ENCODE data around the gene PRMT7. TPM values are rescaled to one million over a fixed set of nuclear protein-coding genes. Genes with fewer than 3 reads are reported as not detected.

The PRMT7 gene
- total RNA-seq, 1 donor from 2014 or later = 71.9 TPM

DNA sequence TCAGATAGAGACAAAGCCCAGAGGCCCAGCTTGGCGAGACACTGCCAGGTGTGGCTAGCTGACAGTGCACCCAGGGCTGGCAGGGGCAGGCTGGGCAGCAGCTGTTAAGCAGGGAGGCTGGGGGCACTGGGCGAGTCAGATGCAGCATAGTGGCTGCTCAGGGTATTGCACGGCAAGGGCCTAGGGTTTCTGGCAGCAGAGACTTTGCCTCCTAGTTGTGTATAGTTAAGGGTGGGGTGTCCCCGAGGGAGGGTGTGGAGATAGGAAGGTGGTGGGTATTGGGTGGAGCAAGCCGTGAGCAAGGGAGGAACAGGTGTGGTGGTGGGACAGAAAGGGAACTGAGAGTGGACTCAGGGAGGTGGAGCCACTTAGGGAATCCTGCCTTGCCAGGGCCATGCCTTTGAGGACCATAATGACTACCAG, 71.5 kb downstream of the PRMT7 start:
- H3K9me3 Mint-ChIP-seq = no peaks in the 10 kb centered on the region
- no peak overlapping the region for H3K27ac Mint-ChIP-seq (ENCODE audit: unreplicated experiment)
- H3K4me3 Mint-ChIP-seq = no peak overlapping the region
- no peak for DNase-seq (ENCODE audit: low read depth, low spot score)
- no peaks in the 10 kb centered on the region for H3K27me3 Mint-ChIP-seq (ENCODE audit: low read depth)
- H3K36me3 Mint-ChIP-seq (ENCODE audit: low read depth) = no peaks in the 10 kb centered on the region
- TF ChIP-seq, protein P1, sequence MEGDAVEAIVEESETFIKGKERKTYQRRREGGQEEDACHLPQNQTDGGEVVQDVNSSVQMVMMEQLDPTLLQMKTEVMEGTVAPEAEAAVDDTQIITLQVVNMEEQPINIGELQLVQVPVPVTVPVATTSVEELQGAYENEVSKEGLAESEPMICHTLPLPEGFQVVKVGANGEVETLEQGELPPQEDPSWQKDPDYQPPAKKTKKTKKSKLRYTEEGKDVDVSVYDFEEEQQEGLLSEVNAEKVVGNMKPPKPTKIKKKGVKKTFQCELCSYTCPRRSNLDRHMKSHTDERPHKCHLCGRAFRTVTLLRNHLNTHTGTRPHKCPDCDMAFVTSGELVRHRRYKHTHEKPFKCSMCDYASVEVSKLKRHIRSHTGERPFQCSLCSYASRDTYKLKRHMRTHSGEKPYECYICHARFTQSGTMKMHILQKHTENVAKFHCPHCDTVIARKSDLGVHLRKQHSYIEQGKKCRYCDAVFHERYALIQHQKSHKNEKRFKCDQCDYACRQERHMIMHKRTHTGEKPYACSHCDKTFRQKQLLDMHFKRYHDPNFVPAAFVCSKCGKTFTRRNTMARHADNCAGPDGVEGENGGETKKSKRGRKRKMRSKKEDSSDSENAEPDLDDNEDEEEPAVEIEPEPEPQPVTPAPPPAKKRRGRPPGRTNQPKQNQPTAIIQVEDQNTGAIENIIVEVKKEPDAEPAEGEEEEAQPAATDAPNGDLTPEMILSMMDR (conservative IDR thresholded peaks at IDR 0.05) = peak; percentile 44
- H3K4me1 Mint-ChIP-seq = peaks cover 16% of the 10 kb centered on the region

DNA sequence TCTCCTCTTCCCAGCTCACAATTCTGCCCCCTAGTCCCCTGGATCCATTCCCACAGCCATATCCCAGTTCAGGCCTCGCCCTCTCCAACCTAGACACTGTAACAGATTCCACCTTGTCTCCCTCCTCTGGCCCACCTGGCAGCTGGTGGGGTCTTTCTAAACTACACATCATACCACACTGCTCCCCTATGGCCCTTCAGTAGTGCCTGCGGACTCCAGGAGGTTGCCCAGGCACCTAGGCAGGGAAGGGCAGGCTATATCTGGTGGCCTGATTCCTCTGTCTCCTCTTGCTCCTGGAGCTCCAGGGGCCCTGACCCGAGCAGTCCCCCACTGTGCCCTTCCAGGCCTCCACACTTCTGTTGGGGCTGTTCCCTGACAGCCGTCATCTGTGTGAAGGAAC, 73.0 kb downstream of the PRMT7 start:
- no peaks in the 10 kb centered on the region for H3K36me3 Mint-ChIP-seq (ENCODE audit: low read depth)
- H3K27me3 Mint-ChIP-seq (ENCODE audit: low read depth) = no peaks in the 10 kb centered on the region
- H3K4me3 Mint-ChIP-seq = no peak overlapping the region
- peak overlapping the region; percentile 12 for H3K27ac Mint-ChIP-seq (ENCODE audit: unreplicated experiment)
- H3K9me3 Mint-ChIP-seq = no peaks in the 10 kb centered on the region
- H3K4me1 Mint-ChIP-seq = peaks cover 18% of the 10 kb centered on the region
- TF ChIP-seq, protein P1 (conservative IDR thresholded peaks at IDR 0.05) = no peak
- DNase-seq (ENCODE audit: low read depth, low spot score) = no peak

DNA sequence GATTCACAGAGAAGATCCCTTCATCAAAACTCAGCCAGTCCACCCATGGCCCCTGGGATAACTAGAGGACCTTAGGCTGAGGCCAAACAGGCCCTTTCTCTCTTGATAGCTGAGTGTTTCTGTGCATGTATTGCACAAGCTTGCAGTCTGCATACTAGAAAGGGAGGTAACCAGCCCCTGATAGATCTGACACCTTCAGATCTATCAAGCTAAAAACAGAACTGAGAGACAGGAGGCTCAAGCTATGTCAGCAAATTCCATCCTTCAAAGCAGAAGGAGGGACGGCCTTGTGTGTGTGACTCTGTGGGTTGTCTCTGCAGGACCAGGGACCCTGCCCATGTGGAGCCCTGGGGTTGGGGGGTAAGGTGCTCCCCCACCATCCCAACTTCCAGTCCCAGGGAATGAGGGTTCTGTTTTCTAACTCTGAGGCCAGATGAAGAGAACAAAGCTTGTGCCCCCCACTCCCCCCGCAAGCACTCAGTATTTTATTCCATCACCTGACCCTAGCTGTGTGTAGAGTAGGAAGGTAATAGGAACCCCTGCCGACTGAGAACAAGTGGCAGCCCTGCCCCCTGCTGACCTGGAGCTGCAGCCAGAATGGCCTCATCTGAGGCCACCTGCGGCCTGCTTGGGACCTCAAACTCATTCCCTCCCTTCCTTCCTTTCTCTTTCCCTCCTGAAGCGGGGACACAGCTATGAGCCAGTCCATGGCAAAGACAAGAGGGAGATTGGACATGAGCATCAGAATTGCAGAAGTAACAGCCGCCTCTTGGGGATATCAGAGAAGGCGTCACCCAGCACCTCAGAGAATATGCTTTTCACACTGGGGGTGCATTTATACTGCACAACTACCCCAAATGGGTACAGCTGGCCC, 73.7 kb downstream of the PRMT7 start:
- TF ChIP-seq, protein P1 (conservative IDR thresholded peaks at IDR 0.05) = no peak
- Mint-ChIP-seq H3K9me3 (no peaks in the 10 kb centered on the region), H3K36me3 (ENCODE audit: low read depth) (no peaks in the 10 kb centered on the region), H3K27ac (ENCODE audit: unreplicated experiment) (no peak overlapping the region), H3K27me3 (ENCODE audit: low read depth) (no peaks in the 10 kb centered on the region), H3K4me3 (no peak overlapping the region), H3K4me1 (peaks cover 19% of the 10 kb centered on the region)
- DNase-seq (ENCODE audit: low read depth, low spot score) = no peak

DNA sequence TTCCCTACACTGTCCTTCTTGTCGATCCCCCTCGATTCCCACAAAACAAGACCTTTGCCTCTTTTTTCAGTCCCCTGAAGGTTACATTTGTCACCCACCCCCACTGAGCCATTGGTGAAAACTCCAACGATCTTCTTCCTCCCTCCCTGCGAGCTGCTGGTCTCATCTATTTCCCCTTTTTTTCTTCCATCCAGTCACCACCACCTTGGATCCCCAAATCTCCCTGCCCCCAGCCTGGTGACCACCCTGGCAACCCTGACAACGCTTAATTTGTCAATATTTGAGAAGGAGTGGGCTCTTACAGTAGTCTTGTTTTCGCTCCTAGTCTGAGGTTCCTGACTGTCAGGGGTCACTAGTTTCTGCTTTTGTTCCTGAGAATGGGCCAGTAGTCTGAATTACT, 74.6 kb downstream of the PRMT7 start:
- Mint-ChIP-seq H3K27ac (ENCODE audit: unreplicated experiment) (no peak overlapping the region), H3K9me3 (no peaks in the 10 kb centered on the region), H3K36me3 (ENCODE audit: low read depth) (no peaks in the 10 kb centered on the region), H3K4me1 (peaks cover 19% of the 10 kb centered on the region), H3K27me3 (ENCODE audit: low read depth) (no peaks in the 10 kb centered on the region), H3K4me3 (no peak overlapping the region)
- no peak for DNase-seq (ENCODE audit: low read depth, low spot score)
- TF ChIP-seq, protein P1 (conservative IDR thresholded peaks at IDR 0.05) = no peak

DNA sequence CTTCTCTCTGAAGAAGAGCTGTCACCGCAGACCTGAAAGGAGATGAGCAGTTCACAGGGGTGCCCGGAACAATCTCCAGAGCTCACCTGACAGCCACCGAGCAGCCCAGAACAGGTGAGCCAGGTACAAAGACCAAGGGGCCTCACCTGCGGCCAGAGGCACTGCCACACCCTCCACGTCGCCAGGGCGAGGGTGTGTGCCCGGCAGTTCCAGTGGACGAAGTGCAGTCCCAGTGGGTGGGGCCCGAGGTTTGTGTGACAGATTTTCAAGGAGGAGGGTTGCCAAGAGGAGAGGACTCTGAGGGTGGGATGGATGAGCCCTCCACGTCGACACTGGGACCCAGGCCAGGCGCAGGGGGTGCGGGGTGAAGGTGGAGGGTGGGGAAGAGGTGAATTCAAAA, 75.8 kb downstream of the PRMT7 start:
- no peak overlapping the region for H3K4me3 Mint-ChIP-seq
- peaks cover 19% of the 10 kb centered on the region for H3K4me1 Mint-ChIP-seq
- no peaks in the 10 kb centered on the region for H3K9me3 Mint-ChIP-seq
- no peak for DNase-seq (ENCODE audit: low read depth, low spot score)
- H3K36me3 Mint-ChIP-seq (ENCODE audit: low read depth) = no peaks in the 10 kb centered on the region
- TF ChIP-seq, protein P1 (conservative IDR thresholded peaks at IDR 0.05) = no peak
- H3K27me3 Mint-ChIP-seq (ENCODE audit: low read depth) = no peaks in the 10 kb centered on the region
- H3K27ac Mint-ChIP-seq (ENCODE audit: unreplicated experiment) = no peak overlapping the region
